Glutamatergic neuron (in vitro differentiated cells): ENCODE measurements around the gene LAMC2. TPM values are rescaled to one million over a fixed set of nuclear protein-coding genes. Genes with fewer than 3 reads are reported as not detected.

Experiments
- DNase-seq: peaks from one replicate; pipeline ENCODE4 v3.0.0; 2022
- H3K27ac Mint-ChIP-seq: one replicate; pipeline ENCODE4 v1.8.0; 2020; ENCODE audit warnings: mild to moderate bottlenecking, mixed read lengths, inconsistent platforms; ENCODE audit not compliant: unreplicated experiment
- H3K27me3 Mint-ChIP-seq: one replicate; pipeline ENCODE4 v1.8.0; 2020; ENCODE audit warnings: mild to moderate bottlenecking, moderate library complexity, mixed read lengths, inconsistent platforms; ENCODE audit not compliant: unreplicated experiment
- H3K36me3 Mint-ChIP-seq: one replicate; pipeline ENCODE4 v1.8.0; 2020; ENCODE audit warnings: mild to moderate bottlenecking, mixed read lengths, inconsistent platforms; ENCODE audit not compliant: unreplicated experiment
- H3K4me1 Mint-ChIP-seq: one replicate; pipeline ENCODE4 v1.8.0; 2020; ENCODE audit warnings: mild to moderate bottlenecking, low read depth, mixed read lengths, inconsistent platforms; ENCODE audit not compliant: unreplicated experiment
- H3K4me3 Mint-ChIP-seq: one replicate; pipeline ENCODE4 v1.8.0; 2020; ENCODE audit warnings: mild to moderate bottlenecking, mixed read lengths, inconsistent platforms; ENCODE audit not compliant: unreplicated experiment
- H3K9me3 Mint-ChIP-seq: one replicate; pipeline ENCODE4 v1.8.0; 2020; ENCODE audit warnings: mild to moderate bottlenecking, moderate library complexity, mixed read lengths, inconsistent platforms; ENCODE audit not compliant: unreplicated experiment
- total RNA-seq: library from RNA; stranded (reverse); fragmentation: NEBNext Ultra II Directional; extraction: Animal tissue kit (Norgen Biotek cat#: 25700); gene quantifications from one replicate; pipeline ENCODE4 v1.2.1, GENCODE V29; 2021; ENCODE audit not compliant: unreplicated experiment
- TF ChIP-seq, protein P1 (sequence below): fragments of 200-600 bp; sonication (generic); IDR thresholded peaks from one replicate; pipeline ENCODE4 v1.5.0; 2021; ENCODE audit not compliant: partially characterized antibody, unreplicated experiment

The LAMC2 gene
- total RNA-seq, 1 donor from 2014 or later, result 2.8 TPM

- H3K4me3 Mint-ChIP-seq, result no peak overlapping the region
- H3K27ac Mint-ChIP-seq, result no peak overlapping the region
- H3K27me3 Mint-ChIP-seq, result peaks cover 6% of the 10 kb centered on the region
- peaks cover 10% of the 10 kb centered on the region for H3K36me3 Mint-ChIP-seq
- peaks cover 14% of the 10 kb centered on the region for H3K9me3 Mint-ChIP-seq
- H3K4me1 Mint-ChIP-seq, result peaks cover 33% of the 10 kb centered on the region
- DNase-seq, result no peak
- TF ChIP-seq, protein P1, sequence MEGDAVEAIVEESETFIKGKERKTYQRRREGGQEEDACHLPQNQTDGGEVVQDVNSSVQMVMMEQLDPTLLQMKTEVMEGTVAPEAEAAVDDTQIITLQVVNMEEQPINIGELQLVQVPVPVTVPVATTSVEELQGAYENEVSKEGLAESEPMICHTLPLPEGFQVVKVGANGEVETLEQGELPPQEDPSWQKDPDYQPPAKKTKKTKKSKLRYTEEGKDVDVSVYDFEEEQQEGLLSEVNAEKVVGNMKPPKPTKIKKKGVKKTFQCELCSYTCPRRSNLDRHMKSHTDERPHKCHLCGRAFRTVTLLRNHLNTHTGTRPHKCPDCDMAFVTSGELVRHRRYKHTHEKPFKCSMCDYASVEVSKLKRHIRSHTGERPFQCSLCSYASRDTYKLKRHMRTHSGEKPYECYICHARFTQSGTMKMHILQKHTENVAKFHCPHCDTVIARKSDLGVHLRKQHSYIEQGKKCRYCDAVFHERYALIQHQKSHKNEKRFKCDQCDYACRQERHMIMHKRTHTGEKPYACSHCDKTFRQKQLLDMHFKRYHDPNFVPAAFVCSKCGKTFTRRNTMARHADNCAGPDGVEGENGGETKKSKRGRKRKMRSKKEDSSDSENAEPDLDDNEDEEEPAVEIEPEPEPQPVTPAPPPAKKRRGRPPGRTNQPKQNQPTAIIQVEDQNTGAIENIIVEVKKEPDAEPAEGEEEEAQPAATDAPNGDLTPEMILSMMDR, result no peak
Measured at GRCh38 chr1:183285256-183285655, 99.2 kb downstream of the LAMC2 start.

DNA sequence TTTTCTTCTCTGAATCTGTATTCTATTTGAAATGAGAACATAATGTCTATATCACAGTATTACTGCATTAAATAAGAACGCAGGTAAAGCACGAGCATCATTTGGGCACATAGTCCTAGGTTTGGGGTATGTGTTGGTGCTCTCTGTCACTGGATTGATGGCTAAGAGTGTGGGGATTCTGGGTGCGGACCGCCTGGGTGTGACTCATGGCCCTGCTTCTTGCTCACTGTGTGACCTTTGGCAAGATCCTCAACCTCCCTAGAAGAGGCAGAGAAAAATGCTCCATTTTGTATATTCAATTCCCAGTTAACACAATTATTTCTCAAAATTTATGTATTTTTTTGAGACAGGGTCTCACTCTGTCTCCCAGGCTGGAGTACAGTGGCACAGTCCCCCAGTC is 99.7 kb downstream of the LAMC2 start:
- peaks cover 10% of the 10 kb centered on the region for H3K36me3 Mint-ChIP-seq
- DNase-seq, result no peak
- TF ChIP-seq, protein P1, result no peak
- no peak overlapping the region for H3K4me3 Mint-ChIP-seq
- peaks cover 33% of the 10 kb centered on the region for H3K4me1 Mint-ChIP-seq
- H3K27ac Mint-ChIP-seq, result no peak overlapping the region
- peaks cover 14% of the 10 kb centered on the region for H3K9me3 Mint-ChIP-seq
- peaks cover 6% of the 10 kb centered on the region for H3K27me3 Mint-ChIP-seq

GRCh38 chr1:183287191-183287675 is 101.2 kb downstream of the LAMC2 start:
- TF ChIP-seq, protein P1, result no peak
- H3K27ac Mint-ChIP-seq, result no peak overlapping the region

DNA sequence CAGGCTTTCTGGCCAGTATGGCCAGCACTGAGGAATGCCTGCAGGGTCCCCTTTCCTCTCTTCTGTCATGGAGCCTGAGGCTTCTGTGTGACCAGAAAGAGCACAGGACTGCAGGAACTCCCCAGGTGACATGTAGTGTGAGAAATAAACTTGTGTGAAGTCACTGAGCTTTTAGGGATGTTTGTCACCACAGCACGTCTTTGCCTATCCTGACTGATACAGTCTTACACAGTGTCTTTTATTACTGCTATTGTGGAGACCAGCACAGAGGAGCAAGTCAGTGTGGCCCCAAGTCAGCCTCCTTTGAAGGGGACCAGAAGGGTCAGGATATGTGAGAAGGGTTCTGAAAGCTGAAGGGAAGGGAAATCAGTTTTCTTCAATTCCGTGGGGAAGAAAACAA is 102.5 kb downstream of the LAMC2 start:
- peaks cover 12% of the 10 kb centered on the region for H3K9me3 Mint-ChIP-seq
- DNase-seq, result no peak
- H3K27ac Mint-ChIP-seq, result peak overlapping the region; percentile 85
- peaks cover 10% of the 10 kb centered on the region for H3K36me3 Mint-ChIP-seq
- H3K4me3 Mint-ChIP-seq, result no peak overlapping the region
- peaks cover 16% of the 10 kb centered on the region for H3K4me1 Mint-ChIP-seq
- TF ChIP-seq, protein P1, result no peak
- peaks cover 6% of the 10 kb centered on the region for H3K27me3 Mint-ChIP-seq

More at GRCh38 chr1:183287191-183287675, 101.2 kb downstream of the LAMC2 start:
- Mint-ChIP-seq H3K9me3 (peaks cover 14% of the 10 kb centered on the region), H3K4me1 (peaks cover 22% of the 10 kb centered on the region), H3K27me3 (peaks cover 6% of the 10 kb centered on the region), H3K4me3 (no peak overlapping the region), H3K36me3 (peaks cover 10% of the 10 kb centered on the region)
- no peak for DNase-seq

DNA sequence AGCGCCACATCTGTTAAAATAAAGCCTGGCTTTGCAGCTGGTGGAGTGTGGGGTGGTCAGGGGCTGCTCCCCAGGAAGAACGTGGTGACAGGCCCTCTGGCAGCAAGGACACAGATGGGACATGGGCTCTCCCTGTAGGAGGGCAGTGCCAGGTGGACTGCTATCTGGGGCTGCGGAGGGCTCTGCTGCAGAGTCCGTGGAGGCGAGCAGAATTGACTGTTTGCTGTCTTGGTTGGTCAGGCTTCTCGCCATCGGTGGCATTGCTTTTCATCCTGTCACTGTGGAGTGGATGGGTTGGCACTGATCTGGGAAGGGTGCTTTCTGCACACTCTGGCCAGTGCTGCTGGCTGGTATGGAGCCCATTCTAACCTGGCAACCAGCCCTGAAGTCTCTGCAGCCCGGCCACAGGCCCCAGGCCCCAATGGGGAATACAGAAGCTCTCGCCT is 103.0 kb downstream of the LAMC2 start:
- H3K27me3 Mint-ChIP-seq, result peaks cover 6% of the 10 kb centered on the region
- no peak overlapping the region for H3K4me3 Mint-ChIP-seq
- H3K27ac Mint-ChIP-seq, result peak overlapping the region; percentile 85
- H3K36me3 Mint-ChIP-seq, result peaks cover 10% of the 10 kb centered on the region
- H3K9me3 Mint-ChIP-seq, result peaks cover 10% of the 10 kb centered on the region
- TF ChIP-seq, protein P1, result no peak
- peaks cover 14% of the 10 kb centered on the region for H3K4me1 Mint-ChIP-seq
- peak; percentile 31 for DNase-seq
